ENCODE data around the gene KRT84. TPM values are rescaled to one million over a fixed set of nuclear protein-coding genes. Genes with fewer than 3 reads are reported as not detected.

Gene KRT84
- total and polyA plus RNA-seq, 4 donors: not detected

- Histone ChIP-seq H3K4me3 (no peak within 1 kb of the TSS), H3K4me1 (ENCODE audit: control insufficient read depth in 5 of 5, insufficient read depth in 5 of 5, low read length in 5 of 5) (peaks cover 0 to 11% (median 5%) of the 10 kb centered on the region in 5 donors), H3K9ac (ENCODE audit: insufficient read depth in 1 of 2, low read length in 2 of 2) (no peak within 1 kb of the TSS), H3K9me3 (ENCODE audit: control insufficient read depth in 4 of 4, insufficient read depth in 3 of 4, low read length in 3 of 4) (peaks cover 0 to 3% (median 0%) of the 10 kb centered on the region in 4 donors), H3K27me3 (ENCODE audit: control insufficient read depth in 3 of 3, insufficient read depth in 3 of 3, low read length in 2 of 3) (peaks cover 0 to 10% (median 0%) of the 10 kb centered on the region in 3 donors), H3K27ac (ENCODE audit: low read depth in 1 of 2, low read length in 1 of 2) (no peak within 1 kb of the TSS), H3K36me3 (ENCODE audit: control insufficient read depth in 4 of 4, insufficient read depth in 4 of 4, low read length in 4 of 4) (no peaks in the 10 kb centered on the region)
- TF ChIP-seq CTCF (IDR thresholded peaks at IDR 0.05; ENCODE audit: control extremely low read depth, extremely low read depth): no peak
- ATAC-seq (ENCODE audit: insufficient read depth, low FRiP score): no peak
- WGBS, 2 donors: 79 to 89% methylated on average over 42 of the region's 42 CpGs
- no peak for DNase-seq
These were observed 18.5 kb downstream of the KRT84 start, which contains the start of gene KRT85 for GRCh38 chr12:52366738-52367485. KRT85 (minus strand) TSS chr12:52367481; CDS start chr12:52367405, 76 bp downstream.

- H3K9me3 ChIP-seq (ENCODE audit: control insufficient read depth in 4 of 4, insufficient read depth in 3 of 4, low read length in 3 of 4): peaks cover 0 to 3% (median 0%) of the 10 kb centered on the region in 4 donors
- H3K27ac ChIP-seq (ENCODE audit: low read depth in 1 of 2, low read length in 1 of 2): no peak overlapping the region
- no peak for ATAC-seq (ENCODE audit: insufficient read depth, low FRiP score)
- no peak overlapping the region for H3K9ac ChIP-seq (ENCODE audit: insufficient read depth in 1 of 2, low read length in 2 of 2)
- 85 to 87% methylated on average over 14 of the region's 14 CpGs for WGBS, 2 donors
- H3K4me1 ChIP-seq (ENCODE audit: control insufficient read depth in 5 of 5, insufficient read depth in 5 of 5, low read length in 5 of 5): peaks cover 0 to 9% (median 0%) of the 10 kb centered on the region in 5 donors
- no peak for TF ChIP-seq CTCF (IDR thresholded peaks at IDR 0.05; ENCODE audit: control extremely low read depth, extremely low read depth)
- H3K36me3 ChIP-seq (ENCODE audit: control insufficient read depth in 4 of 4, insufficient read depth in 4 of 4, low read length in 4 of 4): no peaks in the 10 kb centered on the region
- no peak overlapping the region for H3K4me3 ChIP-seq
- H3K27me3 ChIP-seq (ENCODE audit: control insufficient read depth in 3 of 3, insufficient read depth in 3 of 3, low read length in 2 of 3): peaks cover 0 to 10% (median 0%) of the 10 kb centered on the region in 3 donors
- DNase-seq: no peak
These were observed 20.5 kb downstream of the KRT84 start for GRCh38 chr12:52364901-52365489.

GRCh38 chr12:52364061-52364460 lies 21.4 kb downstream of the KRT84 start:
- Histone ChIP-seq H3K9ac (ENCODE audit: insufficient read depth in 1 of 2, low read length in 2 of 2) (no peak overlapping the region), H3K4me1 (ENCODE audit: control insufficient read depth in 5 of 5, insufficient read depth in 5 of 5, low read length in 5 of 5) (peaks cover 0 to 16% (median 0%) of the 10 kb centered on the region in 5 donors), H3K27me3 (ENCODE audit: control insufficient read depth in 3 of 3, insufficient read depth in 3 of 3, low read length in 2 of 3) (peaks cover 0 to 10% (median 0%) of the 10 kb centered on the region in 3 donors), H3K36me3 (ENCODE audit: control insufficient read depth in 4 of 4, insufficient read depth in 4 of 4, low read length in 4 of 4) (no peaks in the 10 kb centered on the region), H3K27ac (ENCODE audit: low read depth in 1 of 2, low read length in 1 of 2) (no peak overlapping the region), H3K4me3 (no peak overlapping the region), H3K9me3 (ENCODE audit: control insufficient read depth in 4 of 4, insufficient read depth in 3 of 4, low read length in 3 of 4) (peaks cover 0 to 3% (median 0%) of the 10 kb centered on the region in 4 donors)
- ATAC-seq (ENCODE audit: insufficient read depth, low FRiP score): no peak
- no peak for DNase-seq
- 82 to 83% methylated on average over 7 of the region's 7 CpGs for WGBS, 2 donors
- no peak for TF ChIP-seq CTCF (IDR thresholded peaks at IDR 0.05; ENCODE audit: control extremely low read depth, extremely low read depth)
